ENCODE results near the gene AMMECR1. TPM values are rescaled to one million over a fixed set of nuclear protein-coding genes. Genes with fewer than 3 reads are reported as not detected.
"Not testable (repeated sequence)": the region's sequence is repeated elsewhere in the genome, so short reads cannot be mapped to it uniquely, and the experiment has no call there.

The AMMECR1 gene
- total RNA-seq, 2 donors from 2014 or later: 10.4 to 14.4 TPM

- intact Hi-C loops (cut with DNase I): no loop called here
- H3K4me3 ChIP-seq: no peak overlapping the region
- H3K4me1 ChIP-seq: no peaks in the 10 kb centered on the region
- H3K27ac ChIP-seq: no peak overlapping the region
- no peaks in the 10 kb centered on the region for H3K27me3 ChIP-seq
- no peak overlapping the region for H3K9ac ChIP-seq (ENCODE audit: low read depth in 2 of 2, low read length in 2 of 2)
- TF ChIP-seq CTCF (IDR thresholded peaks at IDR 0.05): no peak
- DNase-seq: no peak
- H3K36me3 ChIP-seq: no peaks in the 10 kb centered on the region
- no peaks in the 10 kb centered on the region for H3K9me3 ChIP-seq
These were observed 72.9 kb downstream of the AMMECR1 start for GRCh38 chrX:110245011-110245410.

- intact Hi-C loops (cut with DNase I): no loop called here
- no peak overlapping the region for H3K9ac ChIP-seq (ENCODE audit: low read depth in 2 of 2, low read length in 2 of 2)
These were observed 75.5 kb downstream of the AMMECR1 start for GRCh38 chrX:110242371-110242770.

GRCh38 chrX:110241816-110242215 is 76.1 kb downstream of the AMMECR1 start:
- intact Hi-C loops (cut with DNase I): no loop called here
- H3K27me3 ChIP-seq: no peaks in the 10 kb centered on the region
- H3K9ac ChIP-seq (ENCODE audit: low read depth in 2 of 2, low read length in 2 of 2): no peak overlapping the region
- no peak for TF ChIP-seq CTCF (IDR thresholded peaks at IDR 0.05)
- H3K4me1 ChIP-seq: no peaks in the 10 kb centered on the region
- H3K27ac ChIP-seq: no peak overlapping the region
- no peak overlapping the region for H3K4me3 ChIP-seq
- DNase-seq: peak; percentile 18
- no peaks in the 10 kb centered on the region for H3K36me3 ChIP-seq
- H3K9me3 ChIP-seq: no peaks in the 10 kb centered on the region

More at GRCh38 chrX:110242371-110242770, 75.5 kb downstream of the AMMECR1 start:
- Histone ChIP-seq H3K27me3 (no peaks in the 10 kb centered on the region), H3K9me3 (no peaks in the 10 kb centered on the region), H3K36me3 (no peaks in the 10 kb centered on the region), H3K4me3 (no peak overlapping the region), H3K27ac (no peak overlapping the region), H3K4me1 (no peaks in the 10 kb centered on the region)
- TF ChIP-seq CTCF (IDR thresholded peaks at IDR 0.05): no peak
- DNase-seq: no peak

GRCh38 chrX:110238259-110238658 is 79.6 kb downstream of the AMMECR1 start:
- H3K4me1 ChIP-seq; H3K9me3 ChIP-seq; H3K9ac ChIP-seq (ENCODE audit: low read depth in 2 of 2, low read length in 2 of 2); H3K27me3 ChIP-seq; H3K27ac ChIP-seq; H3K4me3 ChIP-seq; H3K36me3 ChIP-seq; intact Hi-C loops (cut with DNase I): not testable (repeated sequence)
- DNase-seq: peak; percentile 20

- intact Hi-C loops (cut with DNase I); DNase-seq; H3K4me3 ChIP-seq; H3K4me1 ChIP-seq; H3K27ac ChIP-seq; H3K9ac ChIP-seq (ENCODE audit: low read depth in 2 of 2, low read length in 2 of 2); H3K36me3 ChIP-seq; H3K9me3 ChIP-seq; H3K27me3 ChIP-seq: not testable (repeated sequence)
These were observed 86.4 kb downstream of the AMMECR1 start for GRCh38 chrX:110231485-110231884.

- H3K4me1 ChIP-seq; H3K36me3 ChIP-seq; H3K9ac ChIP-seq (ENCODE audit: low read depth in 2 of 2, low read length in 2 of 2); intact Hi-C loops (cut with DNase I); H3K27me3 ChIP-seq; H3K9me3 ChIP-seq: not testable (repeated sequence)
- Histone ChIP-seq H3K27ac (peak overlapping the region; percentile 34), H3K4me3 (peak overlapping the region; percentile 22)
- DNase-seq: peak; percentile 76
These were observed 88.3 kb downstream of the AMMECR1 start for GRCh38 chrX:110229497-110230111.

- Histone ChIP-seq H3K4me3 (no peak overlapping the region), H3K9me3 (no peaks in the 10 kb centered on the region), H3K27ac (no peak overlapping the region), H3K4me1 (no peaks in the 10 kb centered on the region), H3K36me3 (no peaks in the 10 kb centered on the region), H3K27me3 (no peaks in the 10 kb centered on the region), H3K9ac (ENCODE audit: low read depth in 2 of 2, low read length in 2 of 2) (no peak overlapping the region)
- TF ChIP-seq CTCF (IDR thresholded peaks at IDR 0.05): no peak
- intact Hi-C loops (cut with DNase I): no loop called here
- DNase-seq: no peak
These were observed 89.4 kb downstream of the AMMECR1 start for GRCh38 chrX:110228453-110228852.

Measured in colonic mucosa (tissue), 4 donors.